Colon (tissue), 2 donors: ENCODE measurements around the gene OR2T29.
A peak's percentile ranks its signal among the peaks of the same experiment; 100 is the strongest.
"Not testable (repeated sequence)": the region's sequence is repeated elsewhere in the genome, so short reads cannot be mapped to it uniquely, and the experiment has no call there.

Experiments used
- FAIRE-seq: peaks from 2 replicates; lab custom pipeline; 2012; peaks lifted over from hg19 to GRCh38; lab: Jason Lieb, UNC
- donor health status: control.
- donor health status: control.

OR2T29 gene

GRCh38 chr1:248562672-248563071 lies at the start of gene OR2T29:
Gene OR2T29 (minus strand): TSS chr1:248562772. CDS start chr1:248559491, 3,281 bp downstream.
- peak; percentile 21 for FAIRE-seq

- no peak for FAIRE-seq
Measured at GRCh38 chr1:248611883-248612414, 49.4 kb upstream of the OR2T29 start.

GRCh38 chr1:248610301-248610700 lies 47.7 kb upstream of the OR2T29 start:
- no peak for FAIRE-seq

GRCh38 chr1:248599396-248599795 lies 36.8 kb upstream of the OR2T29 start:
- FAIRE-seq = no peak

- FAIRE-seq = no peak
Measured at GRCh38 chr1:248597589-248597988, 35.0 kb upstream of the OR2T29 start, which contains the start of gene OR2T10. Gene OR2T10 (minus strand): TSS chr1:248597700. CDS start chr1:248593768, 3,932 bp downstream.

- FAIRE-seq = no peak
Measured at GRCh38 chr1:248596615-248597014, 34.0 kb upstream of the OR2T29 start.

GRCh38 chr1:248593226-248593625 lies 30.7 kb upstream of the OR2T29 start:
- no peak for FAIRE-seq

- FAIRE-seq = no peak
Measured at GRCh38 chr1:248592655-248593054, 30.1 kb upstream of the OR2T29 start.

GRCh38 chr1:248590055-248590454 lies 27.5 kb upstream of the OR2T29 start:
- no peak for FAIRE-seq

GRCh38 chr1:248589334-248589733 lies 26.8 kb upstream of the OR2T29 start:
- no peak for FAIRE-seq

- FAIRE-seq = no peak
Measured at GRCh38 chr1:248585266-248585665, 22.7 kb upstream of the OR2T29 start.

GRCh38 chr1:248576260-248576980 lies 13.8 kb upstream of the OR2T29 start:
- no peak for FAIRE-seq

GRCh38 chr1:248574657-248575056 lies 12.1 kb upstream of the OR2T29 start, which contains the start of gene OR2T34:
Gene OR2T34 (minus strand): TSS chr1:248574757. CDS start chr1:248574757, 0 bp downstream.
- not testable (repeated sequence) for FAIRE-seq

- not testable (repeated sequence) for FAIRE-seq
Measured at GRCh38 chr1:248573856-248574255, 11.3 kb upstream of the OR2T29 start.

GRCh38 chr1:248572049-248572448 lies 9.5 kb upstream of the OR2T29 start:
- not testable (repeated sequence) for FAIRE-seq

- not testable (repeated sequence) for FAIRE-seq
Measured at GRCh38 chr1:248570811-248571210, 8.2 kb upstream of the OR2T29 start.

- FAIRE-seq = not testable (repeated sequence)
Measured at GRCh38 chr1:248569049-248569448, 6.5 kb upstream of the OR2T29 start.

GRCh38 chr1:248565530-248566373 lies 3.2 kb upstream of the OR2T29 start:
- FAIRE-seq = not testable (repeated sequence)

GRCh38 chr1:248551027-248551426 lies 11.5 kb downstream of the OR2T29 start:
- FAIRE-seq = not testable (repeated sequence)

- FAIRE-seq = not testable (repeated sequence)
Measured at GRCh38 chr1:248547383-248547782, 15.2 kb downstream of the OR2T29 start.

- FAIRE-seq = peak; percentile 90
Measured at GRCh38 chr1:248537449-248537848, 25.1 kb downstream of the OR2T29 start.

GRCh38 chr1:248521856-248522255 lies 40.7 kb downstream of the OR2T29 start:
- no peak for FAIRE-seq

GRCh38 chr1:248510217-248510616 lies 52.4 kb downstream of the OR2T29 start:
- not testable (repeated sequence) for FAIRE-seq
